Skeletal muscle tissue (tissue), 4 donors: ENCODE results near the gene ZNF469. TPM values are rescaled to one million over a fixed set of nuclear protein-coding genes. Genes with fewer than 3 reads are reported as not detected.
"Not testable (repeated sequence)": the region's sequence is repeated elsewhere in the genome, so short reads cannot be mapped to it uniquely, and the experiment has no call there.

Experiments
- H3K27ac ChIP-seq: one replicate; pipeline ENCODE4 v1.7.0; 2013; ENCODE audit warnings: mild to moderate bottlenecking, low read depth, low read length, inconsistent platforms
- H3K27me3 ChIP-seq, 3 donors: one replicate each; pipeline ENCODE4 v1.7.0; 2013; ENCODE audit warnings: low read length in 3 of 3; ENCODE audit not compliant: control insufficient read depth in 3 of 3, insufficient read depth in 3 of 3
- H3K36me3 ChIP-seq, 3 donors: one replicate each; pipeline ENCODE4 v1.7.0; 2013; ENCODE audit warnings: low read length in 3 of 3; ENCODE audit not compliant: control insufficient read depth in 3 of 3, insufficient read depth in 3 of 3
- H3K4me1 ChIP-seq, 3 donors: one replicate each; pipeline ENCODE4 v1.7.0; 2013; ENCODE audit warnings: low read length in 3 of 3, mild to moderate bottlenecking in 3 of 3; ENCODE audit not compliant: control insufficient read depth in 3 of 3, insufficient read depth in 3 of 3
- H3K4me3 ChIP-seq, 3 donors: one replicate each; pipeline ENCODE4 v1.7.0; 2013; ENCODE audit warnings: low read length in 3 of 3
- H3K9ac ChIP-seq, 3 donors: one replicate each; pipeline ENCODE4 v1.7.0; 2013; ENCODE audit warnings: low read length in 3 of 3, mild to moderate bottlenecking in 3 of 3, moderate library complexity in 2 of 3, low read depth in 1 of 3
- H3K9me3 ChIP-seq, 3 donors: one replicate each; pipeline ENCODE4 v1.7.0; 2013; ENCODE audit warnings: low read length in 3 of 3; ENCODE audit not compliant: control insufficient read depth in 3 of 3
- total RNA-seq: library from RNA; depleted of rRNA; stranded (reverse); fragments of >200 nt; gene quantifications from one replicate; pipeline ENCODE4 v1.2.3, GENCODE V29; 2014
- donor health status: Osteomylitis.

The ZNF469 gene
- total RNA-seq, 1 donor from 2014 or later, result 3.7 TPM

DNA sequence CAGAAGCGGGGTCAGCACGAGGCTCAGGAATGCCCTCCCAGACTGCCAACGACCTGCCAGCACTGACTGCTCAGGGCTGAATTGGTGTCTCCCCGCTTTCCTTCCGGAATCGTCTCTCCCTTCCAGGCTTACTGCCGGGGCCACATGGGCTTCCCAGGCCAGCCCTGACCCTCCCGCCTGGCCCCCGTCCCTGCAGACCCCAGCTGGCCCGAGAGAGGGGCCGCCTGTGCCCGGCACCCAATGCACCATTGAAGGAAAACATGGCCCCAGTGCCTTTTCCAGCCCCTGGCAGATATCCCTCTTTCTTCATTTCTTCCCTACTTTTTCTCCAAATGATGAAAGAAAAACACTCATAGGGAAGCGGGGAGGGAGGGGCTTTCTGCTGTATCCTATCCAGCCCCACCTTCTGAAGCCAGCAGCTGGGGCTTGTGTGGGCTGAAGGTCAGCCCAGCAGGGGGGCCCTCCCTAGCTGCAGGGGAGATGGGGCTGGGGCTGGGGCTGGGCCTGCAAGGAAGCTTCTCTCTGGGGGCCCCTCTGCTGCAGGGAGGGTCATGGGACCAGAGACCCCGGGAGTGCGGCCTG lies 25.9 kb downstream of the ZNF469 start:
- no peaks in the 10 kb centered on the region for H3K9me3 ChIP-seq
- no peak overlapping the region for H3K4me3 ChIP-seq
- H3K4me1 ChIP-seq, result peaks cover 9 to 17% (median 10%) of the 10 kb centered on the region in 3 donors

DNA sequence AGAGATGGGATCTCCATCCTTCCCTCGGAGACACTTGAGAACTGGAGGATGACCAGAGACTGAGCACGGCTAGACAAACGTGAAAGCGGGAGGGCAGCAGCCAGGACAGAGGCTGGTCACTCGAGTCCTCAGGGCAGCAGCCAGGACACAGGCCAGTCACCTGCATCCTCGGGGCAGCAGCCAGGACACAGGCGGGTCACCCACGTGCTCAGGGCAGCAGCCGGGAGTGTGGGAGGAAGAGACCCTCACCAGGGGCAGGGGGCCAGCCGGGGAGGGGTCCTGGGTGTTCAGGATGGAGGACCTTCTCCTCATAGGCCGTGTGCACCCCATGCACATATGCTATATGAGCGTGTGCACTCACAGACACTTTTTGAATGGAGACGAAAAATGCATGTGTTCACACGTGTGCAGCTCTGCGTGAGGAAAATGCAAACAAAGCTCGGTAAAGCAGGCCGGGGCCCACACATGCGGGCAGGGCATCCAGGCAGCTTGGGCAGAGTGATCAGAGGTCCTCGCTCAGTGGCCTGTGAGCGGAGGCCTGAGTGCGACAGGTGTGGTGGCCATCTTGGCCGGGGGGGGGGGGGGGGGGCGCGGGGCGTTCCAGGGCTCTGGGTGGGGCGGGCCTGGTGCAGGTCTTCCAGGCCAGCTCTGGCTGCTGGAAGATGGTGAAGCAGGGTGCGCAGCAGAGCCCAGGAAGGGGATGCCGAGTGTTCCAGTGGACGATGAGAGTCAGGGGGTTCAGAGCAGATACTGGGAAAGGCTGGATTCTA lies 26.7 kb downstream of the ZNF469 start:
- Histone ChIP-seq H3K27me3 (peaks cover 0 to 2% (median 0%) of the 10 kb centered on the region in 3 donors), H3K27ac (no peak overlapping the region), H3K9ac (no peak overlapping the region), H3K4me1 (peaks cover 9 to 17% (median 10%) of the 10 kb centered on the region in 3 donors), H3K36me3 (no peaks in the 10 kb centered on the region), H3K4me3 (no peak overlapping the region), H3K9me3 (no peaks in the 10 kb centered on the region)

More for the DNA sequence above, 25.9 kb downstream of the ZNF469 start:
- Histone ChIP-seq H3K9ac (no peak overlapping the region), H3K27me3 (peaks cover 0 to 2% (median 0%) of the 10 kb centered on the region in 3 donors), H3K36me3 (no peaks in the 10 kb centered on the region), H3K27ac (no peak overlapping the region)

DNA sequence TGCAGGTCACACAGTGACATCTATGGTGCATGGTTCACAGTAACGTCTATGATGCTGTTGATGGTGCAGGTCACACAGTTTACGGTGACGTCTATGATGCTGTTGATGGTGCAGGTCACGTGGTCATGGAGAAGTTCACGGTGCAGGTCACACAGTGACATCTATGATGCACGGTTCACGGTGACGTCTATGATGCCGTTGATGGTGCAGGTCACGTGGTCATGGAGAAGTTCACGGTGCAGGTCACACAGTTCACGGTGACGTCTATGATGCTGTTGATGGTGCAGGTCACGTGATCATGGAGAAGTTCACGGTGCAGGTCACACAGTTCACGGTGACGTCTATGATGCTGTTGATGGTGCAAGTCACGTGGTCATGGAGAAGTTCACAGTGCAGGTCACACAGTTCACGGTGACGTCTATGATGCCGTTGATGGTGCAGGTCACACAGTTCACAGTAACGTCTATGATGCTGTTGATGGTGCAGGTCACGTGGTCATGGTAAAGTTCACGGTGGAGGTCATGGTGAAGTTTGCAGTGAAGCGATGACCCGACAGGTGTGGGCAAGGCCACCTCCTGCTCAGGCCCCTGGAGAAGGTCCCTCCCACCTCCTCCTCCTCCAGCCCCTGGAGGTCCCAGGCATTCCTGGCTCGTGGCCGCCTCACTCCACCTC lies 27.7 kb downstream of the ZNF469 start:
- H3K27ac ChIP-seq, H3K9ac ChIP-seq, H3K4me3 ChIP-seq, H3K36me3 ChIP-seq, H3K9me3 ChIP-seq, H3K27me3 ChIP-seq: not testable (repeated sequence)
- H3K4me1 ChIP-seq, result peaks cover 6 to 11% (median 8%) of the 10 kb centered on the region in 3 donors

DNA sequence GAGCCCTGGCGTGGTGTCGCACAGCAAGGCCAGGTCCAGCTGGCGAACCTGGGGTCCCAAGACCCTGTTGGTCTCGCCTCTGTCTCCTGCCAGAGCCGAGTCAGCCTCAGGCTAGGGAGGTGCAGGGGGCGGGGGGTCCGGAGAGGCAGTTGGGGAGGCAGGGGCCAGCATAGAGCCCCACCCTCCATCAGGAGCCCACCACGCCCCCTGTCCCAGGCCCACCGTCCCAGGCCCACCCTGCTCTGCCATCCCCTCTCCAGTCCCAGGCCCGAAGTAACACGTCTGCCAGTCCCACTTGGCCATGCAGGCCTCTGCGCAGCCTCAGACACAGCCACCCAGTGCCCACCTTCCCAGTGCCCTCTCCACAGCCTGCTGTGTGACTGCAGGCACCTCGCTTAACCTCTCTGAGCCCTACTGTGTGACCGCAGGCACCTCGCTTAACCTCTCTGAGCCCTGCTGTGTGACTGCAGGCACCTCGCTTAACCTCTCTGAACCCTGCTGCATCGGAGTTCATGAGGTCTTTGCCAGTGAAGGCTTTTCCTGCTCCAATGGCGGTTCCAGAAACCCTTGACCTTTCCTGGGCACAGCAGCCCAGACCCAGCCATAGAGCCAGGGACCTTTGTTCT lies 29.3 kb downstream of the ZNF469 start:
- Histone ChIP-seq H3K9ac (no peak overlapping the region), H3K36me3 (no peaks in the 10 kb centered on the region), H3K27ac (no peak overlapping the region), H3K27me3 (peaks cover 0 to 2% (median 0%) of the 10 kb centered on the region in 3 donors), H3K9me3 (no peaks in the 10 kb centered on the region), H3K4me1 (no peaks in the 10 kb centered on the region), H3K4me3 (no peak overlapping the region)

DNA sequence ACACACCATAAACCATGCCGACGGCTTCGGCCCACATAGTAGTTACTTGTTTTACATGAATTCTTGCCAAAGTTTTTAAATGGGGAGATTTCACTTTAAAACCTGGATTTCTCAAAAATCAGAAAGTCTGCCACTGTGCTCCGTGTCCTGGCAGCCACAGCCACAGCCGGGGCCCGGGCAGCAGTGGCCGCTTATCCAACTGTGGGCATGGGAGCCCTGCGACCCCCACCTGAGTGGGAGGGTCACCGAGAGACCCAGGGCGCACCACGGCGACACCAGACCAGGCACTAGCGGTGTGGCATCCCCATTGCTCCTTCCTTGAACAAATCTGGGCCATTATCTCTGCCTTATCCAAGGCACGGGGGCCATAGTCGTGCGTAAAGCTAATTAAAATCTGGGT lies 30.0 kb downstream of the ZNF469 start:
- H3K9ac ChIP-seq, result no peak overlapping the region
- H3K9me3 ChIP-seq, result no peaks in the 10 kb centered on the region

DNA sequence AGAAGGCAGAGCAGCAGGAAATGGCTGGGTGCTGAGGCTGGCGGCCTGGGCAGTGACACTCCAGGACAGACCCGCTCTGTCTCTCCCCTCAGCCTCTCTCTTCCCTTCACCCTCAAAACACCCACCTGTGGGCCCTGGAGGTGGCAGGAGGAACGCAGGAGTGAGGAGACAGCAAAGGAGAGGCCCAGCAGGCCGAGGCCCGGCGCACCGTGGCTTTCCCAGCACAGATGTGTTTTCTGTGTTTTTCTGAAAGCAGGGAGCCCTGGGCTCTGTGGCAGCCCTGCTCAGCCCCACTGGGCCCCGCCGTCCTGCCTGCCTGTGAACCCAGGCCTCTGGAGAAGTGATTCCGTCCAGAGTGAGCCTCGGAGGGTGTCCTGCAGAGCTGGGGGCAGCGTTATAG lies 30.5 kb downstream of the ZNF469 start:
- no peaks in the 10 kb centered on the region for H3K4me1 ChIP-seq

More for the DNA sequence above, 30.0 kb downstream of the ZNF469 start:
- no peaks in the 10 kb centered on the region for H3K4me1 ChIP-seq
- H3K27ac ChIP-seq, result no peak overlapping the region
- H3K27me3 ChIP-seq, result peaks cover 0 to 2% (median 0%) of the 10 kb centered on the region in 3 donors
- no peaks in the 10 kb centered on the region for H3K36me3 ChIP-seq
- no peak overlapping the region for H3K4me3 ChIP-seq

DNA sequence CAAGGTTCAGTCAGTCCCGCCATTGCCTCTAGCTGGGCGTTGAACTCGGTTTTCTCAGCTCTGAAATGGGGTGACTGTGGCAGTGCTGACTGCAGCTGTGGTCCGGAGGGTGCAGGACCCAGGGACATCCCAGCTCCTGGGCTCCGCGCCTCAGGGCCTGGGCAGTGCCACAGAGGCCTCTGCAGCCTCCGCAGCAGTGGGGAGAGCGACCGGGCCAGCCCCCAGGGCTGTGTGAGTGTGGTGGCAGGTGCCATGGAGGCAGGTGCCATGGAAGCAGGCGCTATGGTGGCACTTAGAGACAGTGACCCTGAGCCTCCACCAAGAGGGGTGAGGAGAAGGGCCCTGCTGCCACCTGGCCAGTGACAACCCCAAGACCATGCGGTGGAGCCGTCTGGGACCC lies 30.9 kb downstream of the ZNF469 start:
- no peak overlapping the region for H3K9ac ChIP-seq
- no peak overlapping the region for H3K4me3 ChIP-seq
- H3K9me3 ChIP-seq, result no peaks in the 10 kb centered on the region
- no peaks in the 10 kb centered on the region for H3K4me1 ChIP-seq
- H3K36me3 ChIP-seq, result no peaks in the 10 kb centered on the region
- no peak overlapping the region for H3K27ac ChIP-seq
- peaks cover 0 to 4% (median 0%) of the 10 kb centered on the region in 3 donors for H3K27me3 ChIP-seq

More for the DNA sequence above, 30.5 kb downstream of the ZNF469 start:
- H3K27me3 ChIP-seq, result peaks cover 0 to 3% (median 0%) of the 10 kb centered on the region in 3 donors
- no peak overlapping the region for H3K9ac ChIP-seq
- no peak overlapping the region for H3K4me3 ChIP-seq
- H3K27ac ChIP-seq, result no peak overlapping the region
- H3K9me3 ChIP-seq, result no peaks in the 10 kb centered on the region
- H3K36me3 ChIP-seq, result no peaks in the 10 kb centered on the region

DNA sequence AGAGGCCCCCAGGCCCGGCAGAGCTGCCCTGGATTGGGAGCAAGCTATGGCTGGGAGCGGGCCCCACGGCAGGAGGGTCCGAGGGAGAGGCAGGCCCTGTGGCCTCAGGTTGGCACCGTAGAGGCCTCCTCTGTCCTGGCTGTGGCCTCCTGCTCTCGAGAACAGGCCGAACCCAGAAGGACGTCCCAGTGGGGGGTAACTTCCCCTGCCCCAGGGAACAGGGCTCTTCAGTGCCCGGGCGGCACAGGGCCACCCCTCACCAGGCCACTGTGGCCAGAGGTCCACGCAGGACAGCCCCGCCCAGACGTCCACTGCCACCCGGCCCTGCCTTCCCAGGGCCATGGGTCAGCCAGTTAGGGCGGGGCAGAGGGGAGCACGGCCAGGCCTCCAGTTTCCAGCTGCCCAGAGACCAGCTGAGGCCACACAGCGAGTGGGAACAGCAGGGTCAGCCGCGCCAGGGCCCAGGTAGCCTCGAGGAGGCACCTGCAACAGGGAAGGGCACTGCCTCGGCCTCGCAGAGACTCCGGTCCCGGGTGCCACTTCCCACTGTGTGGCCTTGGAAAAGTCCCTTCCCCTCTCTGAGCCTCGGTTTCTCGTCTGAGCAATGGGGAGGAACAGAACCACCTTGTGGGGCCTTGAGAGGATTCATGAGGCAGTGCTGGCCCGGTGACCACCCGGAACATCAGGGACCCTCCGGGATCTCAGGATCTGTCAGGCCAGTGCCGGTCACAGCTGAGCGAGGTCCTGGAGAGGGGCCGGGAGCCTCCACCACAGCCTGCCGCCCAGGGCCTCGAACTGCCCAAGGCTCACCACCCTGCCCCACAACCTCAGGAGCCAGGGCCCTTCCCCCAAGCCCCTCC lies 32.0 kb downstream of the ZNF469 start:
- no peak overlapping the region for H3K4me3 ChIP-seq
- H3K4me1 ChIP-seq, result no peaks in the 10 kb centered on the region
- no peak overlapping the region for H3K9ac ChIP-seq
- no peak overlapping the region for H3K27ac ChIP-seq
- no peaks in the 10 kb centered on the region for H3K9me3 ChIP-seq
- no peaks in the 10 kb centered on the region for H3K36me3 ChIP-seq
- peaks cover 0 to 7% (median 4%) of the 10 kb centered on the region in 3 donors for H3K27me3 ChIP-seq

DNA sequence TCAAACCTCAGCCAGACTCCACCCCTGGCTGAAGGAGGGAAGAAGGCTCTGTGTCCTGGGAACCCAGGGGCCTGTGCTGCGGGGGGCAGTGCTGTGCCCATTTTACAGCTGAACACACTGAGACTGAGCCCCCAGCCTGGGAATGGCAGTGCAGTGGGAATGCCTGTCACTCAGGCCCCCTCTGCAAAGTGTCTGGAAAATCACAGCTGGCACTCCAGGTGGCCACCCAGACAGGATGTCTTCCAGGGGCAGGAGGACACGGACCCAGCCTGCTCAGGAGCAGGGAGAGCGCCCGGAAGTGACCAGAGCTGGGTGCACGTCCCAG lies 32.6 kb downstream of the ZNF469 start:
- peaks cover 0 to 12% (median 4%) of the 10 kb centered on the region in 3 donors for H3K27me3 ChIP-seq
- H3K9me3 ChIP-seq, result no peaks in the 10 kb centered on the region
- H3K4me3 ChIP-seq, result no peak overlapping the region

More for the DNA sequence above, 32.6 kb downstream of the ZNF469 start:
- Histone ChIP-seq H3K36me3 (no peaks in the 10 kb centered on the region), H3K27ac (no peak overlapping the region), H3K4me1 (no peaks in the 10 kb centered on the region), H3K9ac (no peak overlapping the region)
